SK-N-MC (cell line): ENCODE results near the gene CAMTA1.
A peak's percentile ranks its signal among the peaks of the same experiment; 100 is the strongest.

ENCODE experiments used
- DNase-seq: peaks from one replicate; pipeline ENCODE4 v3.0.0-alpha.2; 2011; ENCODE audit warnings: low read depth, low spot score
- H3K27ac ChIP-seq: fragments of 200-600 bp; sonication (generic); 2 replicates; pipeline ENCODE4 v1.5.1; 2016; ENCODE audit warnings: mixed run types
- H3K36me3 ChIP-seq: fragments of 200-600 bp; sonication (generic); 2 replicates; pipeline ENCODE4 v1.6.1; 2017; ENCODE audit warnings: antibody characterized with exemption, low read length, mixed read lengths; ENCODE audit not compliant: insufficient read depth
- H3K4me3 ChIP-seq: fragments of 200-600 bp; sonication (generic); 2 replicates; pipeline ENCODE4 v1.5.1; 2016
- H3K9ac ChIP-seq: fragments of 200-600 bp; sonication (generic); 2 replicates; pipeline ENCODE4 v1.8.0; 2017; ENCODE audit warnings: mixed run types, mixed read lengths; ENCODE audit not compliant: insufficient read length
- H3K9me3 ChIP-seq: fragments of 200-600 bp; sonication (generic); 2 replicates; pipeline ENCODE4 v1.6.1; 2017; ENCODE audit warnings: low read depth, mild to moderate bottlenecking, antibody characterized with exemption, low read length, moderate library complexity, mixed read lengths
- EZH2 ChIP-seq: fragments of 200-600 bp; sonication (generic); IDR thresholded peaks from one replicate; pipeline ENCODE4 v1.6.1; 2017; ENCODE audit warnings: antibody characterized with exemption
- FOXP2 ChIP-seq: optimal IDR thresholded peaks from 2 replicates; pipeline ENCODE3; 2011; ENCODE audit warnings: mild to moderate bottlenecking, moderate library complexity; ENCODE audit not compliant: insufficient read depth; ENCODE audit errors: extremely low read length, control extremely low read depth
- POLR2AphosphoS5 ChIP-seq: IDR thresholded peaks from 2 replicates; pipeline ENCODE4 v1.6.1; 2012; ENCODE audit warnings: mild to moderate bottlenecking, low read depth, low read length, borderline replicate concordance

Gene CAMTA1

GRCh38 chr1:6961905-6962477, 176.7 kb downstream of the CAMTA1 start:
- no peak for DNase-seq
- no peaks in the 10 kb centered on the region for H3K36me3 ChIP-seq
- H3K9me3 ChIP-seq: no peaks in the 10 kb centered on the region
- H3K27ac ChIP-seq: no peak overlapping the region
- H3K4me3 ChIP-seq: no peak overlapping the region
- no peak for TF ChIP-seq EZH2
- no peak for TF ChIP-seq POLR2AphosphoS5
- TF ChIP-seq FOXP2: no peak
- H3K9ac ChIP-seq: no peak overlapping the region

GRCh38 chr1:6962478-6962995, 177.3 kb downstream of the CAMTA1 start:
- Histone ChIP-seq H3K36me3 (no peaks in the 10 kb centered on the region), H3K9ac (no peak overlapping the region), H3K4me3 (no peak overlapping the region), H3K9me3 (no peaks in the 10 kb centered on the region), H3K27ac (no peak overlapping the region)
- TF ChIP-seq EZH2 (no peak), POLR2AphosphoS5 (no peak), FOXP2 (no peak)
- DNase-seq: no peak

GRCh38 chr1:6962996-6963911, 178.0 kb downstream of the CAMTA1 start:
- no peak overlapping the region for H3K4me3 ChIP-seq
- no peak for TF ChIP-seq FOXP2
- TF ChIP-seq POLR2AphosphoS5: no peak
- no peak for TF ChIP-seq EZH2
- no peak for DNase-seq
- no peaks in the 10 kb centered on the region for H3K9me3 ChIP-seq
- no peak overlapping the region for H3K9ac ChIP-seq
- H3K36me3 ChIP-seq: no peaks in the 10 kb centered on the region
- no peak overlapping the region for H3K27ac ChIP-seq

- Histone ChIP-seq H3K9me3 (no peaks in the 10 kb centered on the region), H3K4me3 (no peak overlapping the region), H3K27ac (no peak overlapping the region), H3K36me3 (no peaks in the 10 kb centered on the region), H3K9ac (no peak overlapping the region)
- TF ChIP-seq FOXP2 (no peak), EZH2 (no peak), POLR2AphosphoS5 (no peak)
- no peak for DNase-seq
Observed at GRCh38 chr1:6963912-6964307, 178.7 kb downstream of the CAMTA1 start.

- no peak for DNase-seq
- no peak for TF ChIP-seq POLR2AphosphoS5
- no peak for TF ChIP-seq EZH2
- no peak for TF ChIP-seq FOXP2
- no peaks in the 10 kb centered on the region for H3K9me3 ChIP-seq
- H3K4me3 ChIP-seq: peak overlapping the region; percentile 64
- no peak overlapping the region for H3K9ac ChIP-seq
- no peaks in the 10 kb centered on the region for H3K36me3 ChIP-seq
- H3K27ac ChIP-seq: peak overlapping the region; percentile 58; the same call in 1 of the 2 replicates
Observed at GRCh38 chr1:6965083-6965934, 180.1 kb downstream of the CAMTA1 start.

- Histone ChIP-seq H3K4me3 (peak overlapping the region; percentile 64), H3K27ac (peak overlapping the region; percentile 58; the same call in 1 of the 2 replicates), H3K9me3 (no peaks in the 10 kb centered on the region), H3K9ac (no peak overlapping the region), H3K36me3 (no peaks in the 10 kb centered on the region)
- DNase-seq: no peak
- no peak for TF ChIP-seq EZH2
- TF ChIP-seq FOXP2: no peak
- no peak for TF ChIP-seq POLR2AphosphoS5
Observed at GRCh38 chr1:6965935-6966241, 180.6 kb downstream of the CAMTA1 start.

- TF ChIP-seq EZH2 (no peak), FOXP2 (no peak), POLR2AphosphoS5 (no peak)
- Histone ChIP-seq H3K9ac (no peak overlapping the region), H3K4me3 (no peak overlapping the region), H3K27ac (no peak overlapping the region), H3K36me3 (no peaks in the 10 kb centered on the region), H3K9me3 (no peaks in the 10 kb centered on the region)
- DNase-seq: no peak
Observed at GRCh38 chr1:6966326-6966725, 181.1 kb downstream of the CAMTA1 start.

GRCh38 chr1:6967431-6968111, 182.3 kb downstream of the CAMTA1 start:
- H3K27ac ChIP-seq: peak overlapping the region; percentile 20; the same call in 1 of the 2 replicates
- no peaks in the 10 kb centered on the region for H3K36me3 ChIP-seq
- no peaks in the 10 kb centered on the region for H3K9me3 ChIP-seq
- no peak overlapping the region for H3K9ac ChIP-seq
- DNase-seq: no peak
- TF ChIP-seq EZH2 (no peak), POLR2AphosphoS5 (no peak), FOXP2 (no peak)
- peak overlapping the region; percentile 29 for H3K4me3 ChIP-seq
